Measurements from ENCODE around the gene ADGRG4.

Gene ADGRG4

DNA sequence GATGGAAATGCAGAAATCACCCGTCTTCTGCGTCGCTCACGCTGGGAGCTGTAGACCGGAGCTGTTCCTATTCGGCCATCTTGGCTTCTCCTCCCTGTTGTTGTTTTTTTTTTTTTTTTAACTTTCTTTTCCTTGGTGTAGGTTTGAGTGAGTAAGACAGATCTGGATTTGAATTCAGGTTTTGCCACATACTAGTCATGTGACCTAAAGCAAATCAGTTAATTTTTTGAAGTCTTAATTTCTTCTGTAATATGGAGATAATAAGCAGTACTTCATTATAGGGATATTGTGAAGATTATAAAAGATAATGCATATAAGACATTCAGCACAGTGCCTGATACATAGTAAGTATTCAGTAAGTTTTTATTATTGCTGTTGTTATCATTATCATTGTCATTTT, 145.4 kb downstream of the ADGRG4 start:
- no peaks in the 10 kb centered on the region for H3K36me3 ChIP-seq
- no peaks in the 10 kb centered on the region for H3K9me3 ChIP-seq (ENCODE audit: severe bottlenecking)
- TF ChIP-seq, protein P1, sequence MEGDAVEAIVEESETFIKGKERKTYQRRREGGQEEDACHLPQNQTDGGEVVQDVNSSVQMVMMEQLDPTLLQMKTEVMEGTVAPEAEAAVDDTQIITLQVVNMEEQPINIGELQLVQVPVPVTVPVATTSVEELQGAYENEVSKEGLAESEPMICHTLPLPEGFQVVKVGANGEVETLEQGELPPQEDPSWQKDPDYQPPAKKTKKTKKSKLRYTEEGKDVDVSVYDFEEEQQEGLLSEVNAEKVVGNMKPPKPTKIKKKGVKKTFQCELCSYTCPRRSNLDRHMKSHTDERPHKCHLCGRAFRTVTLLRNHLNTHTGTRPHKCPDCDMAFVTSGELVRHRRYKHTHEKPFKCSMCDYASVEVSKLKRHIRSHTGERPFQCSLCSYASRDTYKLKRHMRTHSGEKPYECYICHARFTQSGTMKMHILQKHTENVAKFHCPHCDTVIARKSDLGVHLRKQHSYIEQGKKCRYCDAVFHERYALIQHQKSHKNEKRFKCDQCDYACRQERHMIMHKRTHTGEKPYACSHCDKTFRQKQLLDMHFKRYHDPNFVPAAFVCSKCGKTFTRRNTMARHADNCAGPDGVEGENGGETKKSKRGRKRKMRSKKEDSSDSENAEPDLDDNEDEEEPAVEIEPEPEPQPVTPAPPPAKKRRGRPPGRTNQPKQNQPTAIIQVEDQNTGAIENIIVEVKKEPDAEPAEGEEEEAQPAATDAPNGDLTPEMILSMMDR (IDR thresholded peaks at IDR 0.05; ENCODE audit: low read depth, low read length), result no peak
- H3K4me3 ChIP-seq (ENCODE audit: low read depth, low read length), result no peak overlapping the region
- H3K27me3 ChIP-seq (ENCODE audit: insufficient read depth, low read depth, severe bottlenecking), result peaks cover 5% of the 10 kb centered on the region
- no peak for DNase-seq
- H3K27ac ChIP-seq, result no peak overlapping the region

DNA sequence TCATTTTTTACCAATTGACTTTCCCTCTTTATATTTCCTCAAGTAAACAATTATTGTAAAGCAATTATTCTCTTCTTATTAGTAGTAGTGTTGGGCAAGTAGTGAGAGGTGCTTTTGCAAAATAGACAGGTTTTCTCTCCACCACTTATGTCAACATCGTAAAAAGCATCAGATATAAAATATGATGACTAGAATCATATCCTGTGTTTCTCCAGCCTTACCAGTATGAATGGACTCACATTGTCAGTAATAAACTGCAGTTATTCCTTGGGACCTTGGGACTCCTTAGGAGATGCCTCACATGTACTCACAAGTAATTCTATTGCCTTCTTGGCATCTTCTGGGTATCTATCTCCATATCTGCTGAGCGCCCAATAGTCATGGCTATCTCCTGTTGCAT, 146.5 kb downstream of the ADGRG4 start:
- H3K36me3 ChIP-seq, result no peaks in the 10 kb centered on the region
- no peak overlapping the region for H3K27ac ChIP-seq
- H3K9me3 ChIP-seq (ENCODE audit: severe bottlenecking), result no peaks in the 10 kb centered on the region
- H3K4me3 ChIP-seq (ENCODE audit: low read depth, low read length), result no peak overlapping the region
- DNase-seq, result no peak
- peaks cover 5% of the 10 kb centered on the region for H3K27me3 ChIP-seq (ENCODE audit: insufficient read depth, low read depth, severe bottlenecking)
- TF ChIP-seq, protein P1 (IDR thresholded peaks at IDR 0.05; ENCODE audit: low read depth, low read length), result no peak

DNA sequence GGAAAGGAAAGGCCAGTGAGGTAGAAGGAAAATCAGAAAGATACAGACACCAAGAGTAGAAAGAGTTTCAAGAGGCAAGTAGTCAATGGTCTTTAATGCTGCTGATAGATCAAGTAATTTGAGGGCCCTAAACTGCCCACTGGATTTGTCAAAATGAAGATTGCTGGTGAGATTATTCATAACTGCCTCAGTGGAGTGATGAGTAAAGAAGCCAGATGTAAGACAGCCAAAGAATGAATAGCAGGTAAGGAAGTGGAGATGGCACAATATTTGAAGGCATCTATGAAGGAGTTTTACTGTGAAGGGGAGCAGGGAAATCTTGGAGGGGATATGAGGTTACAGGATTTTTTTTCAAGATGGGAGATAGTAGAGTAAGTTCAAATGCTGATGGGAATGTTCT, 147.2 kb downstream of the ADGRG4 start:
- Histone ChIP-seq H3K27ac (no peak overlapping the region), H3K9me3 (ENCODE audit: severe bottlenecking) (no peaks in the 10 kb centered on the region), H3K27me3 (ENCODE audit: insufficient read depth, low read depth, severe bottlenecking) (peaks cover 5% of the 10 kb centered on the region), H3K36me3 (no peaks in the 10 kb centered on the region), H3K4me3 (ENCODE audit: low read depth, low read length) (no peak overlapping the region)
- no peak for DNase-seq
- TF ChIP-seq, protein P1 (IDR thresholded peaks at IDR 0.05; ENCODE audit: low read depth, low read length), result no peak

DNA sequence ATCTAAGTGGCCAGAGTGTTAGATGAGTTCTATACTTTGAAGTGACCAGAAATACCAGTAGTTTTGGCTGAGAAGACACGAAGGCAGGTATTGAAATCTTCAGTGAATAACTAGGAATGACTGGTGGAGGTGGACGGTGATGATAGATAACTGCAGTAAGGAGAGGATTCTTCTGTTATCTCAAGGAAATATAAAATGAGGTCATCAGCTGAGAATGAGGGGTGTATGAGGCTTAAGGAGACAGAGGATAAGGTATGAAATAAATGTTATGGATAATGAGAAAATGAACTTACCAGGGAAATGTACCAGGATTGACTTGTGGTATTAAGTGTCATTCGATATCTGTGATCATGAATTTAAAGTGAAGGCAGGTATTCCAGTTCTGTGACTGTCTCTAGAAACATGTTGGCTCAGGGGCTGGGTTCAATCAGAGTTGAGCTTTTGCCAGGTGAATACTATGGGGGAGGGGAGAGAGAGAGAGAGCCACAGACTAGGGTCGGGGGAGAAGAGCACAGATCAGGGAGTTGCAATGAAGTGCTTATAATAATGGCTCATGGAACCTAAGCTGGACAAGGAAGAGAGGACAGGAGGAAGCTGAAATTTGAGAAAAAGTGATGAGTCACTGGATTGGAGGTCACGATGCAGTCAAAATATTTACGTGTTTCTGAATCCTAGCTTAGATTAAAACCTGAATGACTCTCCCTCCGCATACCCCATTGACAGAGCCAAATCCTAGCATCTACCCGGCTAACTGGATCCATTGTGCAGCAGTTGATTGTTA, 149.5 kb downstream of the ADGRG4 start:
- Histone ChIP-seq H3K36me3 (no peaks in the 10 kb centered on the region), H3K4me3 (ENCODE audit: low read depth, low read length) (no peak overlapping the region), H3K27me3 (ENCODE audit: insufficient read depth, low read depth, severe bottlenecking) (peaks cover 14% of the 10 kb centered on the region), H3K9me3 (ENCODE audit: severe bottlenecking) (no peaks in the 10 kb centered on the region), H3K27ac (no peak overlapping the region)
- TF ChIP-seq, protein P1 (IDR thresholded peaks at IDR 0.05; ENCODE audit: low read depth, low read length), result no peak
- DNase-seq, result no peak

DNA sequence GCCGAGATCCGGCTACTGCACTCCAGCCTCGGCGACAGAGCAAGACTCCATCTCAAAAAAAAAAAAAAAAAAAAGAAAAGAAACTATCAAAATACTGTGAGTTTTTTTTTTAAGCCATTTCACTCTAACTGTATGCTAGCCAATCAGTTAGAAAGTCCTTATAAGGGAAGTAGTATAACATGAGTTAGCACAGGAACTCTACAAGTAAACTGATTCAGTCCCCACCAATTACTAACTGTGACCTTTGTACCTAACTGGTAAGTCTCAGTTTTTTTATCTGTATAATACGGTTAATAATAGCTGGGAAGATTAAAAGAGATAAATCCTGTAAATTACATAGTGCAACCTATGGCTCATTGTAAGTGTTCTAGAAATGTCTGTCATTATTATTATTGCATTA, 151.9 kb downstream of the ADGRG4 start:
- TF ChIP-seq, protein P1 (IDR thresholded peaks at IDR 0.05; ENCODE audit: low read depth, low read length), result no peak
- DNase-seq, result no peak
- H3K27ac ChIP-seq, result no peak overlapping the region
- H3K4me3 ChIP-seq (ENCODE audit: low read depth, low read length), result no peak overlapping the region
- no peaks in the 10 kb centered on the region for H3K36me3 ChIP-seq
- H3K9me3 ChIP-seq (ENCODE audit: severe bottlenecking), result no peaks in the 10 kb centered on the region
- H3K27me3 ChIP-seq (ENCODE audit: insufficient read depth, low read depth, severe bottlenecking), result peaks cover 19% of the 10 kb centered on the region

DNA sequence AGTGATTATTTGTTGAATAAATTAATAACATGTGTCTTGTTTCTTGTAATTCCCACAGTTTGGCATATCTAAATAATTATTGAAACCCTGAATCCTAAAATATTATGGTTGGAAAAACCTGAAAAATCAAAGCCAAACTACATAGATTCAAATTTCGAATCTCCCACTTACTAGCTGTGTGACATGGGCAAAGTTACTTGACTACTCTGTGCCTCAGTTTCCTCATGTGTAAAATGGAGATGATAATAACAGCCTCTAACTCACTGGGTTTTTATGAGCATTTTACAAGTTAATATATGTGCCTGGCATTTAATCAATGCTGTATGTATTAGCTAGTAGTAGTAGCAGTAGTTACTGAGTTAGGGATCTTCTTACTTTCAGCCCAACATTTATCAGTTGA, 152.4 kb downstream of the ADGRG4 start:
- peaks cover 24% of the 10 kb centered on the region for H3K27me3 ChIP-seq (ENCODE audit: insufficient read depth, low read depth, severe bottlenecking)
- DNase-seq, result no peak
- H3K36me3 ChIP-seq, result no peaks in the 10 kb centered on the region
- H3K4me3 ChIP-seq (ENCODE audit: low read depth, low read length), result no peak overlapping the region
- H3K9me3 ChIP-seq (ENCODE audit: severe bottlenecking), result no peaks in the 10 kb centered on the region
- TF ChIP-seq, protein P1 (IDR thresholded peaks at IDR 0.05; ENCODE audit: low read depth, low read length), result no peak
- no peak overlapping the region for H3K27ac ChIP-seq

Data from WERI-Rb-1 (cell line).